Sigmoid colon (tissue), 4 donors: ENCODE measurements around the gene UCN.

Source experiments
- CTCF ChIP-seq, 4 experiments: fragments of 450-650 bp in 3 of 4; fragments of 200-600 bp in 1 of 4; IDR thresholded peaks; one replicate each; pipeline ENCODE4 v1.5.1; 2016 to 2019; ENCODE audit warnings: antibody characterized with exemption in 4 of 4, mild to moderate bottlenecking in 3 of 4, moderate library complexity in 2 of 4
- EP300 ChIP-seq, 4 donors: sonication (generic); formaldehyde crosslinking; IDR thresholded peaks; one replicate each; pipeline ENCODE4 v1.6.1; 2017; ENCODE audit warnings: antibody characterized with exemption in 4 of 4
- POLR2A ChIP-seq, 2 donors: fragments of 450-650 bp; IDR thresholded peaks; one replicate each; pipeline ENCODE4 v1.6.1; 2016; ENCODE audit warnings: antibody characterized with exemption in 2 of 2, mild to moderate bottlenecking in 2 of 2, moderate library complexity in 2 of 2
- POLR2AphosphoS5 ChIP-seq, 4 donors: sonication (generic); formaldehyde crosslinking; IDR thresholded peaks; one replicate each; pipeline ENCODE4 v1.6.1; 2017; ENCODE audit warnings: antibody characterized with exemption in 4 of 4

GRCh38 chr2:27290549-27290948 is 17.7 kb downstream of the UCN start:
- TF ChIP-seq CTCF (IDR thresholded peaks at IDR 0.05) (no peak), POLR2A (IDR thresholded peaks at IDR 0.05) (no peak), EP300 (IDR thresholded peaks at IDR 0.05) (no peak), POLR2AphosphoS5 (IDR thresholded peaks at IDR 0.05) (no peak)
